ENCODE measurements around the gene GMFB. TPM values are rescaled to one million over a fixed set of nuclear protein-coding genes. Genes with fewer than 3 reads are reported as not detected.

The GMFB gene
- total RNA-seq, 1 experiment from 2014 or later = 79.2 TPM

GRCh38 chr14:54533100-54533499, 44.3 kb upstream of the GMFB start:
- H3K23me2 ChIP-seq (ENCODE audit: insufficient read length, low read depth, low read length, poor library complexity, severe bottlenecking) = no peaks in the 10 kb centered on the region
- H3K4me2 ChIP-seq (ENCODE audit: insufficient read depth, insufficient read length, low read length) = no peak overlapping the region
- no peaks in the 10 kb centered on the region for H4K20me1 ChIP-seq (ENCODE audit: control insufficient read depth, insufficient read depth, insufficient read length)
- Mint-ChIP-seq H3K9me3 (no peaks in the 10 kb centered on the region), H3K4me1 (peaks cover 9 to 15% of the 10 kb centered on the region in 2 experiments), H3K4me3 (no peak overlapping the region), H3K27me3 (ENCODE audit: low read depth) (no peaks in the 10 kb centered on the region), H3K36me3 (ENCODE audit: insufficient read depth in 1 of 3, low read depth in 3 of 3) (peaks cover 0 to 8% (median 0%) of the 10 kb centered on the region in 3 experiments; a peak in 3 of 7 replicates), H3K27ac (peak overlapping the region in 1 of 3 experiments; percentile 94; a peak in 2 of 7 replicates)
- no peak overlapping the region for H4K8ac ChIP-seq (replicated peaks; ENCODE audit: insufficient read length, low read depth, low read length)
- peak overlapping the region; percentile 52 for H3K27ac ChIP-seq (ENCODE audit: insufficient read length, low read depth, low read length)
- no peak overlapping the region for H2BK120ac ChIP-seq (ENCODE audit: low read depth, low read length, poor library complexity, severe bottlenecking)
- no peak overlapping the region for H3T11ph ChIP-seq (ENCODE audit: low read length)
- no peak overlapping the region for H4K5ac ChIP-seq (ENCODE audit: insufficient read length, low read depth, low read length)
- H3K14ac ChIP-seq (ENCODE audit: insufficient read depth, low read length) = no peak overlapping the region
- no peak overlapping the region for H3K23ac ChIP-seq (ENCODE audit: insufficient read length, low read depth, low read length)
- no peak overlapping the region for H3K18ac ChIP-seq (ENCODE audit: insufficient read length, low read depth, low read length)
- H3K27me3 ChIP-seq (ENCODE audit: insufficient read depth, low read length) = no peaks in the 10 kb centered on the region
- no peaks in the 10 kb centered on the region; the same call in 1 of the 2 replicates for H3K4me1 ChIP-seq (ENCODE audit: insufficient read depth, low read length)
- H2AK5ac ChIP-seq (ENCODE audit: insufficient read length, low read length) = no peak overlapping the region
- H2BK20ac ChIP-seq (ENCODE audit: low read depth, low read length, poor library complexity, severe bottlenecking) = no peak overlapping the region
- no peaks in the 10 kb centered on the region for H3K9me3 ChIP-seq (ENCODE audit: control insufficient read depth, low read depth, low read length)
- no peak for TF ChIP-seq CTCF (conservative IDR thresholded peaks at IDR 0.05)
- no peak overlapping the region for H3K9ac ChIP-seq (ENCODE audit: extremely low read depth, insufficient read length, low read length)
- no peak overlapping the region for H3K4ac ChIP-seq (ENCODE audit: low read depth, low read length)
- no peak overlapping the region for H4K91ac ChIP-seq (ENCODE audit: insufficient read length, low read depth, low read length)
- no peak overlapping the region for H2BK15ac ChIP-seq (ENCODE audit: low read depth, low read length)
- H2BK12ac ChIP-seq (ENCODE audit: insufficient read length, low read depth, low read length) = no peak overlapping the region
- no peak for DNase-seq
- no peak overlapping the region for H2AFZ ChIP-seq (ENCODE audit: low read length)
- WGBS (ENCODE audit: extremely low coverage, insufficient read length, low lambda C conversion rate) = no CpG with 5 or more reads among the region's 1 CpG
- no peak overlapping the region for H3K56ac ChIP-seq (ENCODE audit: insufficient read length, low read depth, low read length)
- no peak overlapping the region for H2BK5ac ChIP-seq (ENCODE audit: insufficient read length, low read length)
- no peaks in the 10 kb centered on the region for H3K79me1 ChIP-seq (ENCODE audit: insufficient read depth, low read depth, low read length, poor library complexity, severe bottlenecking)
- no peaks in the 10 kb centered on the region for H3K79me2 ChIP-seq (ENCODE audit: insufficient read depth, low read length)
